ENCODE data around the gene POU3F1.

- TF ChIP-seq CTCF (IDR thresholded peaks at IDR 0.05 in 8 of 11, conservative IDR thresholded peaks at IDR 0.05 in 3 of 11) (no peak), POLR2A (IDR thresholded peaks at IDR 0.05) (no peak)
These were observed 15.1 kb downstream of the POU3F1 start for GRCh38 chr1:38031513-38031866.

Measured in spleen (tissue), 7 donors.